Hematopoietic multipotent progenitor cell treated with erythropoietin and hydrocortisone succinate and interleukin-3 and kit ligand, for 6 days (in vitro differentiated cells): Measurements from ENCODE around the gene TP53BP1.

Source experiments
- DNase-seq: peaks from one replicate; pipeline ENCODE4 v3.0.0-alpha.2; 2015

Gene TP53BP1

GRCh38 chr15:43517354-43518196 lies 24.6 kb upstream of the TP53BP1 start, which contains the start of gene MAP1A:
TSS of gene MAP1A (plus strand) at chr15:43517608. CDS start at chr15:43521474, 3,866 bp downstream.
- DNase-seq: peak; percentile 68

- no peak for DNase-seq
Observed at GRCh38 chr15:43516801-43517353, 23.9 kb upstream of the TP53BP1 start.

GRCh38 chr15:43516185-43516584 lies 23.2 kb upstream of the TP53BP1 start:
- no peak for DNase-seq

GRCh38 chr15:43515741-43516140 lies 22.8 kb upstream of the TP53BP1 start:
- DNase-seq: no peak

- DNase-seq: peak; percentile 90
Observed at GRCh38 chr15:43514241-43515057, 21.5 kb upstream of the TP53BP1 start.

- no peak for DNase-seq
Observed at GRCh38 chr15:43513550-43513949, 20.6 kb upstream of the TP53BP1 start.

GRCh38 chr15:43511012-43511885 lies 18.3 kb upstream of the TP53BP1 start:
- DNase-seq: peak; percentile 64

- DNase-seq: peak; percentile 100
Observed at GRCh38 chr15:43510200-43511011, 17.4 kb upstream of the TP53BP1 start.

GRCh38 chr15:43509660-43510199 lies 16.8 kb upstream of the TP53BP1 start:
- DNase-seq: peak; percentile 45

- no peak for DNase-seq
Observed at GRCh38 chr15:43508991-43509659, 16.2 kb upstream of the TP53BP1 start.

GRCh38 chr15:43508421-43508820 lies 15.5 kb upstream of the TP53BP1 start:
- no peak for DNase-seq

GRCh38 chr15:43505738-43506137 lies 12.8 kb upstream of the TP53BP1 start:
- no peak for DNase-seq

GRCh38 chr15:43499635-43500034 lies 6.7 kb upstream of the TP53BP1 start:
- no peak for DNase-seq

- no peak for DNase-seq
Observed at GRCh38 chr15:43498990-43499389, 6.0 kb upstream of the TP53BP1 start.

- DNase-seq: no peak
Observed at GRCh38 chr15:43493703-43494472, 932 bp upstream of the TP53BP1 start.

- DNase-seq: no peak
Observed at GRCh38 chr15:43492266-43492665, 690 bp downstream of the TP53BP1 start.

GRCh38 chr15:43489191-43489590 lies 3.8 kb downstream of the TP53BP1 start:
- DNase-seq: peak; percentile 73

GRCh38 chr15:43488790-43489189 lies 4.2 kb downstream of the TP53BP1 start:
- DNase-seq: no peak

- DNase-seq: no peak
Observed at GRCh38 chr15:43487271-43487895, 5.6 kb downstream of the TP53BP1 start.
